Stimulated activated CD4-positive, alpha-beta T cell treated with anti-CD3 and anti-CD28 coated beads, Interleukin-12 subunit alpha, Interleukin-12 subunit beta, amount 100 ng/mL, for 48 hours (primary cell): ENCODE results near the gene GNAQ.
"Not testable (repeated sequence)": the region's sequence is repeated elsewhere in the genome, so short reads cannot be mapped to it uniquely, and the experiment has no call there.

ENCODE experiments used
- DNase-seq, 3 donors: peaks; one replicate each; pipeline ENCODE4 v3.0.0-alpha.2; 2020; ENCODE audit warnings: low read depth in 2 of 3, low spot score in 1 of 3

Gene GNAQ

GRCh38 chr9:77708064-77708815, 323.4 kb downstream of the GNAQ start:
- no peak for DNase-seq

GRCh38 chr9:77707383-77708063, 324.1 kb downstream of the GNAQ start:
- no peak for DNase-seq

GRCh38 chr9:77705636-77706035, 326.0 kb downstream of the GNAQ start:
- no peak for DNase-seq

GRCh38 chr9:77702521-77703390, 328.9 kb downstream of the GNAQ start:
- not testable (repeated sequence) for DNase-seq

GRCh38 chr9:77697238-77697984, 334.2 kb downstream of the GNAQ start:
- no peak for DNase-seq

GRCh38 chr9:77690723-77691122, 340.9 kb downstream of the GNAQ start:
- not testable (repeated sequence) for DNase-seq

- not testable (repeated sequence) for DNase-seq
Observed at GRCh38 chr9:77690119-77690518, 341.5 kb downstream of the GNAQ start.

- DNase-seq: not testable (repeated sequence)
Observed at GRCh38 chr9:77687737-77688136, 343.9 kb downstream of the GNAQ start.

GRCh38 chr9:77680581-77680980, 351.0 kb downstream of the GNAQ start:
- DNase-seq: no peak

- no peak for DNase-seq
Observed at GRCh38 chr9:77679661-77680368, 351.8 kb downstream of the GNAQ start.

- DNase-seq: no peak
Observed at GRCh38 chr9:77679088-77679487, 352.5 kb downstream of the GNAQ start.

- no peak for DNase-seq
Observed at GRCh38 chr9:77677957-77678535, 353.6 kb downstream of the GNAQ start.

- no peak for DNase-seq
Observed at GRCh38 chr9:77677397-77677796, 354.2 kb downstream of the GNAQ start.

- DNase-seq: no peak
Observed at GRCh38 chr9:77673941-77674791, 357.4 kb downstream of the GNAQ start.

- DNase-seq: no peak
Observed at GRCh38 chr9:77672183-77672582, 359.4 kb downstream of the GNAQ start.

- DNase-seq: no peak
Observed at GRCh38 chr9:77667151-77667550, 364.5 kb downstream of the GNAQ start.
